Inflammatory macrophage treated with lipopolysaccharide for 1 hour (primary cell): ENCODE measurements around the gene EDC4.
A peak's percentile ranks its signal among the peaks of the same experiment; 100 is the strongest.
"Not testable (repeated sequence)": the region's sequence is repeated elsewhere in the genome, so short reads cannot be mapped to it uniquely, and the experiment has no call there.

Source experiments
- DNase-seq, 2 donors: peaks; one replicate each; pipeline ENCODE4 v3.0.0-alpha.2; 2020 to 2022

The EDC4 gene

DNA sequence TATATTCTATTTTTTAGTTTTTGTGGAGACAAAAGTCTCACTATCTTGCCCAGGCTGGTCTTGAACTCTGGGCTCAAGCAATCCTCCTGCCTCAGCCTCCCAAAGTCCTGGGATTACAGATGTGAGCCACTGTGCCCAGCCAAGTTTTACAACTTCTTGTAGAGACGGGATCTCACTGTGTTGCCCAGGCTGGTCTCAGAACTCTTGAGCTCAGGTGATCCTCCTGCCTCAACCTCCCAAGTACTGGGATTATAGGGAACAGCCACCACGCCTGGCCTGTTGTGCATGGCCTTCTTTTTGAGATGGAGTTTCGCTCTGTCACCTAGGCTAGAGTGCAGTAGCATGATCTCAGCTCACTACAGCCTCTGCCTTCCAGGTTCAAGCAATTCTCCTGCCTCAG, 19.2 kb upstream of the EDC4 start:
- no peak for DNase-seq

DNA sequence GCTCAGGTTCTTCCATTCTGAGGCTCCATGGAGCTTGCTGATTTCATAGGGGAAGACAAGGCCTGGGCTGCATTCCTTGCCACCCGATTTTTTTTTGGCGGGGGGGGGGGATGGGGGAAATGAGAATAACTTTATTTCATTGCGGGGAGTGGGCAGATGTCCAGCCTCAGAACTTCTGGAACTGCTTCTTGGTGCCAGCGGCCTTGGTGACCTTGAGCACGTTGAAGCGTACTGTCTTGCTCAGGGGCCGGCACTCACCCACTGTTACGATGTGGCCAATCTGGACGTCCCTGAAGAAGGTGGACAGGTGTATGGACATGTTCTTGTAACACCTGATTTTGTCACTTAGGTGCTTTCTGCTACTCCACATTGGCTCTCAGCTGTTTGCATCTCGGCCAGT, 17.1 kb upstream of the EDC4 start:
- DNase-seq, result no peak

DNA sequence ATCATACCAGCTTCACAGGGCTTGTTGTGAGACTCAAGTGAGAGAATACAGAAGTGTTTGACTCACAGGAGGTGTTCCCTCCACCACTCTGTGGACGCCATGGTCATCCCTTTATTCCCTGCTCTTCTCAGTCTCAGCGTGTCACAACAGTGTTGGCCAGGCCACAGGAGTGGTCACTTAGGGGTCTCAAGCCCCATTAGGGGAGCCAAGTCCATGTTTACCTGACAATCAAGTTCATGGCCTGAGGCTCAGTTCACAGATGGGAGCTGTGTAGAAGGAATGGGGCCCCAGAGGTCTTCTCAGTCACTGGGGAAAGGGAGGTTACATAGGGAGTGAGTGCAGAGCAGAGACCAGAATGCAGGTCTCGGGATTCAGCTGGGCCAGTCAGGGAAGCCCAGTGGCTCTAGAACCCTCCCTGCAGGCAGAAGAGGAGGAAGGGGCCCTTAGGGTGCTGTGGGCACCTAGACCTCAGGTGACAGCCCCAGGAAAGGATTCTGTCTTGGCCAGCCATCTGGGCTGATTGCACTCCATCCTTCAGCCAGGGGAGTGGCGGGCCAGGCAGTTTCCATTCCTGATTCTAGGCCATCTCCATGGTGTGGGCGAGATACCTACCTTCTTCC, 15.8 kb upstream of the EDC4 start:
- DNase-seq, result no peak

DNA sequence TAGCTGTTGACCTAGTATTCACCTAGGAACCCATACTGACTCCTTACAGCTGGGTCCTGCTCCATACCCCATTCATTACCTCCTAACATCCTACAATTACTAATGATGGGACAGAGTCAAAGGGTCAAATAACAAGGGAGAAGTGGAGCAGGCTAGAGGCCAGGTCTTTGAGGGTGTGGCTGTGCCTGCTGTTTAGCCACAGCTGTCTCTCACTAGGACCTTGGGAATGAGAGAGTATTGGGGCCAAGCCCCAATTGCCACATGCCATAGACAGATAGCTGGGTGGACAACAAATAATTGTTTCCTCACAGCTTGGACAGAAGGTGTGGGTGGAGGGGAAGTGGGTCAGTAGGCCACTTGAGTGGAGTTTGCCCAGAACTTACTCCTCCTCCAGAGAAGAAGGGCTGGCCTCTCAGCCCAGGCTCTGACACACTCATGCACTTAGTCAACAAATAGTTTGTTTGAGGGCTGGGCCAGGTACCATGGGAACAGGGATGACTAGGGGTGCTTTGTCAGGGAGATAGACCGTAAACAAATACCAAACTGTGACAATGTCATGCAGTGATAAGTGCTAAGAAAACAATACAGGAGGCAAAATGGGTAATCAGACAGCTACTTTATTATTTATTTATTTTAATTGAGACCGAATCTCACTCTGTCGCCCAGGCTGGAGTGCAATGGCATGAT, 15.2 kb upstream of the EDC4 start:
- peak; percentile 93 to 98 for DNase-seq

DNA sequence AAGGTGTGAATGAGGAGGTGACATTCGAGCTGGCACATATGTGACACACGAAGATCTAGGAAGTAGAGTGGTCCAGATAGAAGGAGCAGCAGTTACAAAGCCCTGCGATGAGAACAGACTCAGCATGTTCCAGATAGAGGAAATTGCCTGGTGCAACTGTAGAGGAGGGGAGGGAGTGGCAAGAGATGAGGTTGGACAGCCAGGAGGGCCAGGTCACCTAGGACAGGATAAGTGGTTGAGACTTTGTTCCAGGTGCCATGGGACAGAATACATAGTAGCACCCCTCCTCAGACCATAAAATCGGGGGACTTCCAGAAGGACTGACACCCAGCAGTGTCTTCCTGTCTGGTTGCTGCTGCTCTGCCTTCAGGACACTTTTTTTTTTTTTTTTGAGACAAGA, 14.4 kb upstream of the EDC4 start:
- no peak for DNase-seq

DNA sequence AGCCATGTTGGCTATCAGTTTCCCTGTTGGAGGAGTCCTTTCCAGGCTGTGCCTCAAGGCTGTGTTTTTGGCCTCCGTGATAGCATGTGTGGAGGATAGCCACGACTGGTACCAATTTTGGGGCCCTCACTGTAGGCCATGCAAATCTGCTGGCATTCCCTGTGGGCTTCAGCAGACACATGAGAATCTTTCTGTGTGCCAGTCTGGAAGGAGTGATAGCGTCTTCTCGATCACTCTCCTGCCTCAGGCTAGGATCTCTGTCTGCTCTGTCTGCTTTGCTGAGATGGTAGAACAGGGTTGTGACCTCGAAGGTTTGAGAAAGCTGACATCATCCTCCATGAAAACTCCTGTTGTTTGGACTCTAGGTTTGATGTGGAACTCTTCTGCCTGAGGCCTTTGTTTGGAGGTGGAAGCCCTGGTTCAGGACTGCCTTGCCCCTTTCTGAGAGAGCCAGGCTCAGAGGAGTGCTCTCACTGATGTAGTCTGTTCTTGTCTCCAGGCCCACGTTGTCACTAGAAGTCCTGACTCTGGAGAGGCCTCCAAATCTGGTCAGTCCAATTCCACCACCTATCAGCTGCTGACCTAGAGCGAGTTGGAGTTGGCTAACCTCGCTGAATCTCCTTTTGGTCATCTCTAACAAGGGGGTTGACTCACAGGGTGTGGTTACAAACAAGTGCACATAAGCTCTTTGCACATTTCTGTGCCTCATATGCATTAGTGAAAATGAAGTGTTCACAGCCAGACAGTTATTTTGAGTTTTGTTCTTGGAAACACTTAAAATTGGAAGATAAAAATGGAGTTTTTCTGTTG, 12.1 kb upstream of the EDC4 start:
- peak in 1 of 2 donors; percentile 26 for DNase-seq

DNA sequence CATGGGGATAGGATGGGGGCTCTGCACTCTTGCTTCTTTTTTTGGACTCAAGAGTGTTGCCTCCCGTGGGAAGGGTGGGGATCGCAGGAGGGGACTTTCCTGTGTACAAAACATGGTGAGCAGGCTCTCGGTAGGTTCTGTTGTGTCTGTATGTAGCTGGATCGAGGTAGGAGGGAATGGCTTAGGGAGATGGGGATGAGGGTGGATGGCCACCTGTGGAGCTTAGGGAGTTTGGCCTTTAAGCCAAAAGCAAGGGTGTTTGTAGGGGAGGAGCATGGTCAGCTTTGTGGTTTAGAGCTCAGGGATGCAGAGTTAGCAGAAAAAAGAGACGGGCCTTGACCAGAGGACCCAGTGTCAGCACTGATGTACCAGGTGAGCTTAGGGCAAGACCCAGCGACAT, 11.0 kb upstream of the EDC4 start:
- DNase-seq, result no peak

DNA sequence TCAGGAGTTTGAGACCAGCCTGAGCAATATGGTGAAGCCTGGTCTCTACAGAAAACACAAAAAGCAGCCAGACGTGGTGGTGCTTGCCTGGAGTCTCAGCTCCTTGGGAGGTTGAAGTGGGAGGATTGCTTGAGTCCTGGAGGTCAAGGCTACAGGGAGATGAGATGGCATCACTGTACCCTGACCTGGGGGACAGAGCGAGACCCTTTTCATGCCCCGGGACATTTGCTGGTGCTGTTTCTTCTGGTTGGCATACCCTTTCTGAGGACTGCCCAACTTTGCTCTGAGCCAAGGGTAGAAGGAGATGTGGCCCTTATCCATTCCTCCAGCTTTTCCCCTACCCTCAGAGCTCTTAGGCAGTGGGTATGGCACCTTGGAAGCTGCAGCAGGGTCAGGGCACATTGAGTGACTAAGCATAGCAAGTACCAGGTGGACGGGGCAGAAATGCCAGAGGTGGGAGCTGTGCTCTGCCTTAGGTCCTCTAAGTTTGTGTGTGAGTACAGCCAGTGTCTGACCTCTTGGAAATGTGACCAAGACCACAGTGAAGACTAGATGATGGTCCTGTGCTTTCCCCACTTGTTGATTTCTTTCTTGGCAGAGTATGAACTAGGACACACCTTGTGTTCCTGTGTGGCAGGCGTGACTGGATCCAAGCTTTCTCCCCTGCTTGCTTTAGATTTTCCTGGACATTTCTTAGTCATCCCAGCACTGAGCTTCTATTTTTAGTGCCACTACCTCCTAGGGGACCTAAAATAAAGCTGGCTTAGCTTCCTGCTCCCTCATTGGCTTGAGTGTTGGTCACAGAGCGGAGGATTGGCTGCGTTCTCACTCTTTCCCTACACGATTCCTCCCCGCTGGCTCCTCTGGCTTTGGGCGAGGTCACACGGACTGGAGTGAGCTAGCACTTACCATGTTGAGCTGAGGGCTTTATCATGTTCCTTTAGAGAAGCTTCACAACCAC, 9.9 kb upstream of the EDC4 start:
- no peak for DNase-seq

DNA sequence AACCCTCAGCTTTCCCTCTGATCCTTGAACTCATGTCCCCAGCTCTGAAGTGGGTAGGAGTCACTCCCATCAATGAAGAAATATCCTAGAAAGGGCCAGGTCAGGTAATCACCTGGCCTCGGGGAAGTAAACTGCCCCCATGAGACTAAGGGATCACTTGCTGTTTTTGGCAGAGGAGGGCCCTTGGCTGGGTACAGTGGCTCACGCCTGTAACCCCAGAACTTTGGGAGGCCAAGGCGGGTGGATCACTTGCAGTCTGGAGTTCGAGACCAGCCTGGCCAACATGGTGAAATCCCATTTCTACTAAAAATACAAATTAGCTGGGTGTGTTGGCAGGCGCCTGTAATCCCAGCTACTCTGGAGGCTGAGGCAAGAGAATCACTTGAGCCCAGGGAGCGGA, 8.8 kb upstream of the EDC4 start:
- not testable (repeated sequence) for DNase-seq

DNA sequence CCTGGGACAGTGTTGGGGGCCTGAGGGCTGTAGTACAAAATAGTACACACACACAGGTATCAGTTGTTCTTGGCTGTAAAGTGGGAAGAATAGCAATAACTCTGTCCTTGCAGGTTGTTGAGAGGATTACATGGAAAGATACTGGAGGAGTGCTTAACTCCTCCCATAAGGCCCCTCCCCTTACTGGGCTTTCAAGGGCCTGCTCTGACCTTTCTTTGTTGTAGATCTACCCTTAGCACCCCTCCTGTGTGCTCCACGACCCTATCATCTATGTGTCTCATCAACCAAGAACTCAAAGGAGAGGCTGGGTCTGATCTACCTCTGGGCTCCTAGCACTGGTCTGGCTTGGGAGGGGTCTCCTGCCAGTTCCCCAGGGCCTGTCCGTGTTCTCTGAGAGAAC, 8.3 kb upstream of the EDC4 start:
- DNase-seq, result no peak

DNA sequence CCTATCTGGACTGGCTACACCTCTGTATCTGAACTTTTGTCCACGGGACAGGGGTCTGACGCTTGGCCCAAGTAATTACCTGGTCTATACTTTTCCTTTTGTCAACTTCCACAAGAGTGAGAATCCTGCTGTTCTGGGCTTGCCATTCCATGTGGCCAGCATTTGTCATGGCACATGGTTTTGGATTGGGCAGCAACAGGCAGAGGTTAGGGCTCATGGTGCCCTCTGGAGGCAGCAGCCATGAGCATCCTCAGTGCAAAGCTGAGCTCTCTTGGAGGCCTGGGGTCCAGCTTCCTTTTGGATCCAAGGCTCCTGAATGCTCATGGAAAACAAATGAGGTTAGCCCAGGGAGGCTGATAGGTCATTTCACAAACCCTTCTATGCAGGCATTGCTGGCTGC, 7.5 kb upstream of the EDC4 start:
- peak; percentile 55 to 63 for DNase-seq

DNA sequence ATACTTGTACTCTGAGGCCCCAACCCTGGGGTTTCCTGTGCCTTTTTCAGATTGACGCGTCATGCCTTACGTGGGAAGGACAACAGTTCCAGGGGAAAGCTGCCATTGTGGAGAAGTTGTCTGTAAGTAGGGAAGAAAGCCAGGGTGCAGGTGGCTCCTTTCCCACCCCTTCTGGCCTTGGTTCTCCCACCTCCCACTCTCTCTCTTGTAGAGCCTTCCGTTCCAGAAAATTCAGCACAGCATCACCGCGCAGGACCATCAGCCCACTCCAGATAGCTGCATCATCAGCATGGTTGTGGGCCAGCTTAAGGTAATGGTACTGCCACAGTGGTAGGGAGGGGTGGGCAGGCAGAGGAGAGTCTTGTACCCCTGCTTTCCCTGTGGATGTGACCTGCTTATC, 4.6 kb upstream of the EDC4 start:
- DNase-seq, result no peak

DNA sequence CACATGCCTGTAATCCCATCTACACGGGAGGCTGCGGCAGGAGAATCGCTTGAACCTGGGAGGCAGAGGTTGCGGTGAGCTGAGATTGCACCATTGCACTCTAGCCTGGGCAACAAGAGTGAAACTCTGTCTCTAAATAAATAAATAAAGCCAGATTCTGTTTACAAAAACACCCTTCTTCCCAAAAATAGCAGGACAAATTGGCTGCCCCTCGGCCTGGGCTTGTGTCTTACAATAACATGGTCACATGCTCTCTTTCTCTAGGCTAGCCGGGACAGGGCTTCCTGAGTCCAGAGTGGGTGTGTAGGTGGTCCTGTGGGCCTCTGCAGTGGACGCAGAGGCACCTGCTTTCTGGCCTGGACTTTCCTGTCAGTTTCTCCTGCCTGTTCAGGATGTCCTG, 3.2 kb upstream of the EDC4 start:
- no peak for DNase-seq

DNA sequence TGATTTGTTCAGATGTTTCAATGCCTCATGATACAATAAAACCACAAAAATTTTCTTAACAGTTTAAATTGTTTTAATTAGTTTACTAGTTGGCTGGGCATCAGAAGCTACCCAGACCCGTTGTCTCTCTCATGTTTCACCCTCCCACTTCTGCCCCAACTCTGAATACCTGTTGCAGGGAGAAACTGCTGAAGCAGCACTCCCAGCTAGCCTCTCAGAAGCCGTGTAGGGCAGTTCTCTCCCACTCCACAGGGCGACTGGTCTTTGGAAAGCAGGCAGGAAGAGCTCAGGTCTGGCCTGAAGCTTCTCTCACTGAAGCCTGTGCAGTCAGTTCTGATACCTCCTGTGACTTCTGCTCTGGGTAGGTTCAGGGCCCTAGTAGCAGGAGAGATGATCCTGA, 1.6 kb upstream of the EDC4 start:
- DNase-seq, result no peak

DNA sequence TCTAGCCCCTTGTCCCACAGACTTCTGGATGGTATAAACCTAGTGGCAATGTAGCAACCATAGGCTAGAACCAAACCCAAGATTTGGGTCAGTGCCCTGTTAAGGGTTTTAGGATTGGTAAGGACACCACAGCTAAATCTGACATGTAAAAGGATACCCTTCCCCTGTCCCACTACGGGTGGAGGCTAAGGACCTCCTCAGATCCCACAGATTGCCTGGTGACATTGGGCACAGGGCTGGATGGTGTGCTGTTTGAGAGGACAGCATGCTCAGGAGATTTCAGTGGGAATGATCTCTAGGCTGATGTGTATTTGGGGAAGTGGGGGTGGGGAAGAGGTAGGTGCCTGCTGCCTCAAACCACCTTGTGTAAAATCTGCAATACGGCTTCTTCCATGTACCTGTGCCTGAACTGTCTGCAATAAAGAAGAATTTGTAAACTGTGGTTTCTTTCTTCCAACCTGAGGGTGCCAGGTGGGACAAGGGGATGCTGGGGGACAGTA, 671 bp upstream of the EDC4 start:
- DNase-seq, result no peak

DNA sequence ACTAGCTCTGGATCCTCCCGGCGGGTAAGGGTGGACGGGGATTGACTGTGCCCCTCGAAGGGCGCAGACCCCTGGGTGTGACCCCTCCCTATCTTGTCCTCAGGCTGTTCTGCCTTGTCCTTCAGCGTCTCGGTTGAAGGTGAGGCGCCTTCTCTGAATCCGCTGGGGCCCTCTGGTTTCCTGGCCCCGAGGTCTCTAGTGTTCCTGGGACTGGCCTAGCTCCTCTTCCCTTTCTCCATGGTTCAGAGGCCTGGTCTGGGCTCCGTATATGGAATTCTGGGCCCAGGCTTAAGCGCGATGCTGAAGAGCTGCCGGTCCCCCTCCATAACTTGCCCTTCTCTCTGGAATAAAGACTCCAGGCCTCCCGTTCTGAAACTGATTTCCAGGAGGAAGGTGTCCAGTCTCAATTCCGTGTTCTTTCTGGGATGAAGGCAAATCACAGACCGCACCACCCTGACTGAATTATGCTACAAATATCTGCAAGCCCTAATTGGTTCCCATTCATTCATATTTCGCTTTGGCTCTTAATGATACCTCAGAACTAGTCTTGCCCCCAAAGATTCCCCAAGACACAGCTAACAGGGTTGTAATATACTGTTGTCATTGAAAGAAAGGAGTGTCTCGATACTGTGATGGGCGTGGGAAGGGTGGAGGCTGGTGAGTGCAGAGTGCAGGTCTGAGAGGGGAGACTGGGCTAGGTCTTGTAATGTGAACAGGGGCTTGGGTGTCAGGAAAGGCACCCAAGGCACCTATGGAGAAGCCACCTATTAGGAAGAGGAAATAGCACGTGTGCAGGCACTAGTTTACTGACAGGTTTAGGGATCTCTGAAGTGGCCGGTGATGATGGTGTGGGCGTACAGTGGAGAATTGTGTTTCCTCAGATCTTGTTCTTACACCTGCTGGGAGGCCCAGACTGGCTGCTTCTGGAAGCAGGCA, 851 bp downstream of the EDC4 start:
- DNase-seq, result no peak

DNA sequence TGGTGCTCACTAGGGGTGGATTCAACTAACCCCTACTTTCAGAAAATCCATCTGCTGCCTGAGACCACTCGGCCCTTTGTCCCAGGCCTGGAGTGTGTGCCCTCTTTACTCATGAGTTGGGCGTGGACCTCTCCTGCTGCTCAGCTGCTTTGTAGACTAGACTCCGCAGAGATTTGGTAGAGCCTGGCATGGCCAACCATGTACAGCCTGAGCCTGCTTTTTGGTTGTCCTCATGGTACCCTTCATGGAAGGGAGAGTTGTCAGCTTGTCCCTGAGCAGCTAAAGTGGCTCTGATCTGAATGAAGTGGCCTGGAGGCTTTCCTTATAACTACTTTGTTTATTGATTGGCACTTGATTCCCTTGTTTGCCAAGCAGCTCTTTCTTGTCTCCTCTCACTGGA, 1.5 kb downstream of the EDC4 start:
- no peak for DNase-seq

DNA sequence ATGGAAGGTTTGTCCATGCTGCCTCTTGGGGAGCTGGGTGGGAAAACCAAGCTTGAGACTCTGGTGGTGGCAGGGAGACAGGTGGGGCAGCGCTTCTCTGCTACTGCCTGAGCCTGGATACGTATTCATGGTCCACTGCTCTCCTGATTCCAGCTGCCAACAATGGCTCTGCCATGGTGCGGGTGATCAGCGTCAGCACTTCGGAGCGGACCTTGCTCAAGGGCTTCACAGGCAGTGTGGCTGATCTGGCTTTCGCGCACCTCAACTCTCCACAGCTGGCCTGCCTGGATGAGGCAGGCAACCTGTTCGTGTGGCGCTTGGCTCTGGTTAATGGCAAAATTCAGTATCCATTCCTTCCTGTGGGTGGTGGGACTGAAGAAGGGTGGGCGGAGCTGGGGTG, 4.2 kb downstream of the EDC4 start:
- no peak for DNase-seq

DNA sequence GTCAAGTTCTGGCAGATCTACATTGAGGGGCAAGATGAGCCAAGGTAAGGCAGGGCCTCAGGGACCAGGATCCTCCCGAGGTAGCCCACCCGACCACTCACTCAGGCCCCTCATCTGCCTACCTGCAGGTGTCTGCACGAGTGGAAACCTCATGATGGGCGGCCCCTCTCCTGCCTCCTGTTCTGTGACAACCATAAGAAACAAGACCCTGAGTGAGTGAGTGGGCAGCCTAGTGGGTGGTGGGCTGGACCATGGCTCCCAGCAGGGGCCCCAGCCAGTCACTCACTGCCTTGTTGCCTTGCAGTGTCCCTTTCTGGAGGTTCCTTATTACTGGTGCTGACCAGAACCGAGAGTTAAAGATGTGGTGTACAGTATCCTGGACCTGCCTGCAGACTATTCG, 5.4 kb downstream of the EDC4 start:
- no peak for DNase-seq

DNA sequence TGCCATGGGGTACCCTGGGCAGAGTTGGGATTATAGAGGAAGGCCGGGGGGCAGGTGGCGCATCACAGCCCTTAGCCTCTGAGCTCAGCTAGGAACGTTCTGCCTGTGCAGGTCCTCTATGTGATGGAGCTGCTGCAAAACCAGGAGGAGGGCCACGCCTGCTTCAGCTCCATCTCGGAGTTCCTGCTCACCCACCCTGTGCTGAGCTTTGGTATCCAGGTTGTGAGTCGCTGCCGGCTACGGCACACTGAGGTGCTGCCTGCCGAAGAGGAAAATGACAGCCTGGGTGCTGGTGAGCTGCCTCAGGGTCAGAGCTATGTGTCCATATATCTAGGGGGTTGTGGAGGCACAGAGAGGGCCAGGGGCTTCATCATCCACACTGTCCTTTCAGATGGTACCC, 6.0 kb downstream of the EDC4 start:
- no peak for DNase-seq

DNA sequence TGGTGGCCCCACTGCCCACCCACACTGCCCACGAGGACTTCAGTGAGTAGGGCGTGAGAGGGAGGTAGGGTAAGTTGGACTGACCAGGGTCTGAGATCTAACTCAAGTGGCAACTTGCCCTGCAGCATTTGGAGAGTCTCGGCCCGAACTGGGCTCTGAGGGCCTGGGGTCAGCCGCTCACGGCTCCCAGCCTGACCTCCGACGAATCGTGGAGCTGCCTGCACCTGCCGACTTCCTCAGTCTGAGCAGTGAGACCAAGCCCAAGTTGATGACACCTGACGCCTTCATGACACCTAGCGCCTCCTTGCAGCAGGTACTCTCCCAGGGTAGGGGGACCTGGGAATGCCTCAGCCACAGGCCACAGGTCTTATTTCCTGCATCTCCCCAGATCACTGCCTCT, 6.6 kb downstream of the EDC4 start:
- no peak for DNase-seq

DNA sequence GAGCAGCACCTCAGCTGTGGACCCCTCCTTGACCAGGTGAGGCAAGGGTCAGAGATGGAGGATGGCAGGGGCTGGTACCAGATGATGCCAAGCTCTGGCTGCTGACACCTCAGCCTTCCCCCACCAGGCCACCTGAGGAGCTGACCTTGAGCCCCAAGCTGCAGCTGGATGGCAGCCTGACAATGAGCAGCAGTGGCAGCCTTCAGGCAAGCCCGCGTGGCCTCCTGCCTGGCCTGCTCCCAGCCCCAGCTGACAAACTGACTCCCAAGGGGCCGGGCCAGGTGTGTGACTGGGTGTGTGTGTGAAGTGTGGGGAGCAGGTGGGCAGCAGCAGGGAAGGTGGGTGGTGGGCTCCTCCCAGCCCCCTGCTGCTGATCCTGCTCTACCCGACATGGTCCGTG, 7.1 kb downstream of the EDC4 start:
- no peak for DNase-seq
